Mesenteric fat pad (tissue), 1 donor: ENCODE data around the gene PRSS2. TPM values are rescaled to one million over a fixed set of nuclear protein-coding genes. Genes with fewer than 3 reads are reported as not detected.

Experiments
- DNase-seq: peaks from one replicate; pipeline ENCODE4 v3.0.0-alpha.2; 2020; ENCODE audit warnings: low spot score
- total RNA-seq: library from RNA; stranded (reverse); fragmentation: NEBNext Ultra II Directional; extraction: Animal tissue kit (Norgen Biotek cat#: 25700); gene quantifications from one replicate; pipeline ENCODE4 v1.2.1, GENCODE V29; 2021
- donor health status: DM: yes; HTN: yes; CAD: no.

Gene PRSS2
- total RNA-seq, 1 donor from 2014 or later: 9.3 TPM

DNA sequence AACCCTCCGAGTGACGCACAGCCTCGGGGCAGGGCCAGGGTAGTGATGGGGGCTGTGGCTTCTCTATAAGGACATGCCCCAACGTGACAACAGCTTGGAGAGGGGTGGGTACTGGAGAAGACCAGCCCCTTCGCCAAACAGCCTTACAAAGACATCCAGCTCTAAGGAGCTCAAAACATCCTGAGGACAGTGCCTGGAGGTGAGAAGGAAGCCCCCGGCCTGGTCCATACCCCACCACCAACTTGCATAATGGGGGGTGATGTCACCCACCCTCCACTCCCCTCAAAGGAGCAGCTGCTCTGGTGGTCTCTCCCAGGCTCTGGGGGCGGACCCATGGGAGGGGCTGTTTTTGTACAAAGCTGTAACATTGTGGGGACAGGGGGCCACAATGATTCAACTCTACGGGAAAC lies 15.1 kb downstream of the PRSS2 start:
- no peak for DNase-seq

DNA sequence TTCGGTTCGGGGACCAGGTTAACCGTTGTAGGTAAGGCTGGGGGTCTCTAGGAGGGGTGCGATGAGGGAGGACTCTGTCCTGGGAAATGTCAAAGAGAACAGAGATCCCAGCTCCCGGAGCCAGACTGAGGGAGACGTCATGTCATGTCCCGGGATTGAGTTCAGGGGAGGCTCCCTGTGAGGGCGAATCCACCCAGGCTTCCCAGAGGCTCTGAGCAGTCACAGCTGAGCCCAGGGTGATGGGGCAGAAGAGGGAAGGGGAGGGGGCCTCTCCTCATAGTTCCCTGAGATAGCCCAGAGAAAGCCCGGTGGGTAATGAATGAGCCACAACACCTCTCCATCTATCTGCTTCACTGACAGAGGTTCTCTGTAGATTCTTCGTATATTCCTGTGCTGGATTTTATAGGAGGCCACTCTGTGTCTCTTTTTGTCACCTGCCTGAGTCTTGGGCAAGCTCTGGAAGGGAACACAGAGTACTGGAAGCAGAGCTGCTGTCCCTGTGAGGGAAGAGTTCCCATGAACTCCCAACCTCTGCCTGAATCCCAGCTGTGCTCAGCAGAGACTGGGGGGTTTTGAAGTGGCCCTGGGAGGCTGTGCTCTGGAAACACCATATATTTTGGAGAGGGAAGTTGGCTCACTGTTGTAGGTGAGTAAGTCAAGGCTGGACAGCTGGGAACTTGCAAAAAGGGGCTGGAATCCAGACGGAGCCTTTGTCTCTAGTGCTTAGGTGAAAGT lies 16.4 kb downstream of the PRSS2 start:
- DNase-seq: no peak

GRCh38 chr7:142787783-142788182 lies 17.0 kb downstream of the PRSS2 start:
- DNase-seq: no peak

DNA sequence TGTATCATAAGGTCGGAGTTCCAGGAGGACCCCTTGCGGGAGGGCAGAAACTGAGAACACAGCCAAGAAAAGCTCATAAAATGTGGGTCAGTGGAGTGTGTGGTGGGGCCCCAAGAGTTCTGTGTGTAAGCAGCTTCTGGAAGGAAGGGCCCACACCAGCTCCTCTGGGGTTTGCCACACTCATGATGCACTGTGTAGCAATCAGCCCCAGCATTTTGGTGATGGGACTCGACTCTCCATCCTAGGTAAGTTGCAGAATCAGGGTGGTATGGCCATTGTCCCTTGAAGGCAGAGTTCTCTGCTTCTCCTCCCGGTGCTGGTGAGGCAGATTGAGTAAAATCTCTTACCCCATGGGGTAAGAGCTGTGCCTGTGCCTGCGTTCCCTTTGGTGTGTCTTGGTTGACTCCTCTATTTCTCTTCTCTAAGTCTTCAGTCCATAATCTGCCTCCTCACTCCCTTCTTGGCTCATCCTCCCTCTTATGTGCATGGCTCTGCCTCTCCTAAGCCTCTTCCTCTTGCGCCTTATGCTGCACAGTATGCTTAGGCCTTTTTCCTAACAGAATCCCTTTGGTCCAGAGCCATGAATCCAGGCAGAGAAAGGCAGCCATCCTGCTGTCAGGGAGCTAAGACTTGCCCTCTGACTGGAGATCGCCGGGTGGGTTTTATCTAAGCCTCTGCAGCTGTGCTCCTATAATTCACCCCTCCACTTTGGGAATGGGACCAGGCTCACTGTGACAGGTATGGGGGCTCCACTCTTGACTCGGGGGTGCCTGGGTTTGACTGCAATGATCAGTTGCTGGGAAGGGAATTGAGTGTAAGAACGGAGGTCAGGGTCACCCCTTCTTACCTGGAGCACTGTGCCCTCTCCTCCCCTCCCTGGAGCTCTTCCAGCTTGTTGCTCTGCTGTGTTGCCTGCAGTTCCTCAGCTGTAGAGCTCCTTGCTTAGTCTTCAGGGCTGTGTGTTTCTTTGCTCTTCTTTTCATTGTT lies 17.8 kb downstream of the PRSS2 start:
- no peak for DNase-seq

DNA sequence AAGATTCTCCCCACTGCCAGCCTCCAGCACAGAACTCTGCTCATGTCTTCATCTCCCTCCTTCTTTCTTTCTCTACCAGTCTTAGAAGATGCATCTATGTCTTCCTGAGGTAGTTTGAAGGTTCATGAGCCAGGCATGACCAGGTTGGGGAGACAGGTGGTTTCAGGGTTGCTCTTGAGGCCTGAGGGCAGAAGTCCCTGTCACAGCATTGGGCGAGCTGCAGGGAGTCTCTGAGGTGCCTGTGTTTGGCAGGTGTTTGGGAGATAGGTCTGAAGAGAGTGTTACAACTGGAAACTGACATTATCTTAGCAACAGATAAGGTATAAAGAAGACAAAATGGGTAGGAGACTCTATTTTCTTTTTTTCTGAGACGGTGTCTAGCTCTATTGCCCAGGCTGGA lies 18.7 kb downstream of the PRSS2 start:
- DNase-seq: no peak

- no peak for DNase-seq
These were observed 19.3 kb downstream of the PRSS2 start for GRCh38 chr7:142790056-142790455.

DNA sequence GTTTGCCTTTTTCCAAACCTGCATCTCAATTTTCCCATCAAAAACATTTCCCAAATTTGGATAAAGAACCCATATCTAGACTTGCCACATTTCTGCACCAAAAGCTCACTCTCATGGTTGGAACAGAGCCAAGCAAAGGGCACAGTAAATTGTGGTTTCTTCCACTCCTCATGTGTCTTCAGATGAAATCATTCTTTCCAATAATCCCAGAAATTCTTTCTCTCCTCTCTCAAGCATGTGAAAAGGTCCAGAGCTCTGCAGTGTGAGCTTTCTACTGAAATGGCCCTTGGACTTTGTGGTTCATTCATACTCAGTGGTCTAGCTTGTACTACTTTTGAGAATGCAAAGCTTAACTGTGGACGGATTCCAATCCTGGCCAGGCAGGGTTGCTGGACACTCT lies 19.8 kb downstream of the PRSS2 start:
- no peak for DNase-seq

- no peak for DNase-seq
These were observed 20.7 kb downstream of the PRSS2 start for GRCh38 chr7:142791502-142791901.

DNA sequence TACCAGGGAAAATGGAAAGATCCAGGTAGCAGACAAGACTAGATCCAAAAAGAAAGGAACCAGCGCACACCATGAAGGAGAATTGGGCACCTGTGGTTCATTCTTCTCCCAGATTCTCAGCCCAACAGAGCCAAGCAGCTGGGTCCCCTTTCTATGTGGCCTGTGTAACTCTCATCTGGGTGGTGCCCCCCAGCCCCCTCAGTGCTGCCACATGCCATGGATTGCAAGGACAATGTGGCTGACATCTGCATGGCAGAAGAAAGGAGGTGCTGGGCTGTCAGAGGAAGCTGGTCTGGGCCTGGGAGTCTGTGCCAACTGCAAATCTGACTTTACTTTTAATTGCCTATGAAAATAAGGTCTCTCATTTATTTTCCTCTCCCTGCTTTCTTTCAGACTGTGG lies 21.4 kb downstream of the PRSS2 start:
- DNase-seq: no peak

GRCh38 chr7:142792593-142792992 lies 21.8 kb downstream of the PRSS2 start:
- DNase-seq: no peak

DNA sequence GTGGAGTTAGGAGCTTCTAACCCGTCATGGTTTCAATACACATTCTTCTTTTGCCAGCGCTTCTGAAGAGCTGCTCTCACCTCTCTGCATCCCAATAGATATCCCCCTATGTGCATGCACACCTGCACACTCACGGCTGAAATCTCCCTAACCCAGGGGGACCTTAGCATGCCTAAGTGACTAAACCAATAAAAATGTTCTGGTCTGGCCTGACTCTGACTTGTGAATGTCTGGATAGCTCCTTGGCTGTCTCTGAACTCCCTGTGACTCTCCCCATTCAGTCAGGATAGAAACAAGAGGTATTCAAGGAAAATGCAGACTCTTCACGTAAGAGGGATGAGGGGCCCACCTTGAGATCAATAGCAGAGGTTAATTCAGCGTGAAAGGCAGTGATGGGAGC lies 22.4 kb downstream of the PRSS2 start:
- no peak for DNase-seq

DNA sequence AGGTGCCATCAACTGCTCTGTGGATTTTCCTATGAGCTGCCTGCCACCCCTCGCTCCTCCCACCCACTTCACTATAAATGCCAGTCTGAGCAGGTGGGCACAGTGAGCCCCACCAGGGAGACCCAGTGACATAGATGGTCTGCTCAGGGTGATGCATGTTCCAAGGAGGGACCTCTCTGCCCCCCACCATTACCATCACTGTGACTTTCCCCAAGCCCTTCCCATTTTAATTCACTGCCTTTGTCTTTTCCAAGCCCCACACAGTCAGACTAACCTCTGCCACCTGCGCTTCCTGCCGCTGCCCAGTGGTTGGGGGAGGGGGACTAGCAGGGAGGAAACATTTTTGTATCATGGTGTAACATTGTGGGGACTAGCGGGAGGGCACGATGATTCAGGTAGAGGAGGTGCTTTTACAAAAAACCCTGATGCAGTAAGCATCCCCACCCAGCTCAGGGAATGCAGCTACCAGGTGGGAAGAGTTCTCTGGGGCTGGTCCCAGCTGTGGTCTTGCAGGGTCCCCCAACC lies 24.6 kb downstream of the PRSS2 start:
- no peak for DNase-seq

DNA sequence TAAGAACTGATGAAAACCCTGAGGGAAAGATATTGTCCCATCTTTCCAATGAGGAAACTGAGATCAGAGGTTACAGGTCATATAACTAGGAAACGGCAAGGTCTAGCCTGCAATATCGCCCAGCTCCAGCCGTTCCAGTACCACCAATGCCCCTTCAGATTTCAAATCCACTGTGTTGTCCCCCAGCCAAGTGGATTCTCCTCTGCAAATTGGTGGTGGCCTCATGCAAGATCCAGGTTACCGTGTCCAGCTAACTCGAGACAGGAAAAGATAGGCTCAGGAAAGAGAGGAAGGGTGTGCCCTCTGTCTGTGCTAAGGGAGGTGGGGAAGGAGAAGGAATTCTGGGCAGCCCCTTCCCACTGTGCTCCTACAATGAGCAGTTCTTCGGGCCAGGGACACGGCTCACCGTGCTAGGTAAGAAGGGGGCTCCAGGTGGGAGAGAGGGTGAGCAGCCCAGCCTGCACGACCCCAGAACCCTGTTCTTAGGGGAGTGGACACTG lies 25.3 kb downstream of the PRSS2 start:
- DNase-seq: no peak

GRCh38 chr7:142796501-142797390 lies 26.0 kb downstream of the PRSS2 start:
- no peak for DNase-seq

GRCh38 chr7:142797391-142798377 lies 26.9 kb downstream of the PRSS2 start:
- DNase-seq: no peak

GRCh38 chr7:142798451-142799436 lies 28.0 kb downstream of the PRSS2 start:
- no peak for DNase-seq

- no peak for DNase-seq
These were observed 28.7 kb downstream of the PRSS2 start for GRCh38 chr7:142799437-142799835.

- no peak for DNase-seq
These were observed 29.3 kb downstream of the PRSS2 start for GRCh38 chr7:142800088-142800487.
